Duodenal mucosa (tissue), 2 donors: ENCODE measurements around the gene TEX44.

ENCODE experiments used
- H3K27ac ChIP-seq: one replicate; pipeline ENCODE4 v1.7.0; 2013; ENCODE audit warnings: low read depth, low read length
- H3K27me3 ChIP-seq, 2 donors: one replicate each; pipeline ENCODE4 v1.7.0; 2013; ENCODE audit warnings: low read length in 2 of 2, control low read depth in 1 of 2; ENCODE audit not compliant: insufficient read depth in 2 of 2, control insufficient read depth in 1 of 2
- H3K36me3 ChIP-seq, 2 donors: one replicate each; pipeline ENCODE4 v1.7.0; 2013; ENCODE audit warnings: low read length in 2 of 2, control low read depth in 1 of 2; ENCODE audit not compliant: insufficient read depth in 2 of 2, control insufficient read depth in 1 of 2
- H3K4me1 ChIP-seq, 2 donors: one replicate each; pipeline ENCODE4 v1.7.0; 2013; ENCODE audit warnings: low read length in 2 of 2, control low read depth in 1 of 2; ENCODE audit not compliant: insufficient read depth in 2 of 2, control insufficient read depth in 1 of 2
- H3K4me3 ChIP-seq, 2 donors: one replicate each; pipeline ENCODE4 v1.7.0; 2013; ENCODE audit warnings: low read length in 2 of 2, low read depth in 1 of 2
- H3K9ac ChIP-seq, 2 donors: one replicate each; pipeline ENCODE4 v1.7.0; 2013; ENCODE audit warnings: low read length in 2 of 2, low read depth in 1 of 2
- H3K9me3 ChIP-seq, 2 donors: one replicate each; pipeline ENCODE4 v1.7.0; 2013; ENCODE audit warnings: low read length in 2 of 2, control low read depth in 1 of 2; ENCODE audit not compliant: control insufficient read depth in 1 of 2

Gene TEX44

DNA sequence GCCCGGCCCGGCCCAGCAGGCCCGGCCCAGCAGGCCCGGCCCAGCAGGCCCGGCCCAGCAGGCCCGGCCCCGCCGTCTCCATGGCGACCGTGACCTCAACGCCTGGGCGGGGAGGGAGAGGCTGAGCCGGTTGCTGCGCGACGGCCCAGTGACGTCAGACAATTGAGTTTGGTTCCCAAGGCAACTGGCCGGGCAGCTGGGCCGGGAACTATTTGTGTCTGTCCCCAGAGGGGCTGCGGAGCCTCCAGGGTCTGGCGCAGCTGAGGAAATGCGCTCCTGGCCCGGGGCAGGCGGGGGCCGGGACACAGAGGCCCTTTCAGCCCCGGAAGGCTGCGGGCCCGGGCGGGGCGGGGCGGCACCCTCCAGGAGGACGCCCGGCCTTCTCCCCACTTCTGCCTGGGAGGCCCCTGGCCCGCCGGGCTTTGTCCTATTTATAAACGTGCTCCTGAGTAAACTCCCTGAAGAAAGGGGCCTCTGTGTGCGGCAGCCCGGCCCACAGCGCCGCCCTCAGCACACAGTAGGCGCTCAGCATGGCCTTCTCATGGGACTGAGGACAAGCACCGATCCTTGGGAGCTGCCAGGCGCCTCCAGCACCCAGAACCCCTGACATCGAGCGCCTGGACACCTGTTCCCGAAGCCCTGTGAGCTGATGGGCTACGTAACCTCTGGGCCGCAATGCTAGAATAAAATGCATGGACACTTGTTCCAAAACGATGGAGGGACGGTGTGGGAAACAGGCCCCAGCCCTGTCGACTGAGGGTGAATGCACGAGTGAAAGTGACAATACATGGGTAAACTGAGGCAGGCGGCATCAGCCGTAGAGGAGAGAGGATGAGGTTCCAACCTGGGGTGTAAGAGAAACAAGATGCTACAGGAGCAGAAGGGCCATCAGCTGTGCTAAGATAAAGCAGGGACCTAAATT, 12.3 kb downstream of the TEX44 start:
- Histone ChIP-seq H3K4me3 (peak overlapping the region; percentile 23 to 57), H3K27ac (peak overlapping the region; percentile 96), H3K36me3 (no peaks in the 10 kb centered on the region), H3K9ac (peak overlapping the region; percentile 60 to 94), H3K9me3 (no peaks in the 10 kb centered on the region), H3K27me3 (no peaks in the 10 kb centered on the region), H3K4me1 (peaks cover 12 to 26% of the 10 kb centered on the region in 2 donors)

DNA sequence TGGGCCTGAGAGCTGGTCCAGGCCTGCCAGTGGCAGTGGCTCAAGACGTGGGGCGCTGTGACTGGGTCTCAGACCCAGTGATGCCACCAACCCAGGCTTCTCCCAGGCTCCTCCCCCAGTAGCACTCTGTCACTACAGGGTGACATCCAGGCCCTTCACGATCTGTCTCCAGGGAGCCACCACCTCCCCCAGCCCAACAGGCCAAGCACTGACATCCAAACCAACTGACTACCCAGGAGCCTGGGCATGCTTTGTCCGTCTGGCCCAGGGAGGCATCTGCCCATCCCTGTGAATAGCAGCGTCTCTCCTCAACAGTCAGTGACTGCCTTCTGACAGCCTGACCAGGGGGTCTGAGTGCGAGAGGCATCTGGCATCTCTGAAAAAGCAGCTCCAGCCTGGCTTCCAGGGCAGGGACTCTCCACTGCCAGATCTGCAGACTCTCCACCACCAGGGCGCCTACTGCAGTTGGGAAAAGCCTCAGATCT, 13.0 kb downstream of the TEX44 start:
- H3K9me3 ChIP-seq: no peaks in the 10 kb centered on the region
- no peaks in the 10 kb centered on the region for H3K27me3 ChIP-seq
- peaks cover 12 to 26% of the 10 kb centered on the region in 2 donors for H3K4me1 ChIP-seq
- H3K27ac ChIP-seq: peak overlapping the region; percentile 96
- no peaks in the 10 kb centered on the region for H3K36me3 ChIP-seq
- H3K9ac ChIP-seq: peak overlapping the region; percentile 60 to 94
- peak overlapping the region in 1 of 2 donors; percentile 57 for H3K4me3 ChIP-seq

DNA sequence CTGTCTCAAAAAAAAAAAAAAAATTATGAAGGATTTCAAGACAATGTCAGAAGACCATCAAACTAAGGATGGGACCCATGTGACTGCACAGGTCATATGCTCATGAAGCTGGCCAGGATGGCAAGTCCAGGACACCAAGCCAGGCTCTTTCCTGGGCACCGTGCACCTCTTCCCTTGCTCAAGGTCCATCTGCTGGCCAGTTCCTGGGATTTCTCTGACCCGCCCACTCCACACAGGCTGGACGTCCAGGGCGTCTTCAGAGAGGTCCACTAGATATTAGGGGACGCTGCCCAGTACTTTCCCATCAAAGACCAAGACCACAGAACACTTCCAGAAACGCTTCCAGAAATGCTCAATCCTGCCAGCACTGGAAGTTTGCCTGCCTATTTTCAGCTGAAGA, 14.3 kb downstream of the TEX44 start:
- Histone ChIP-seq H3K36me3 (no peaks in the 10 kb centered on the region), H3K9ac (no peak overlapping the region), H3K27ac (no peak overlapping the region), H3K27me3 (no peaks in the 10 kb centered on the region), H3K4me3 (no peak overlapping the region), H3K4me1 (peaks cover 18 to 29% of the 10 kb centered on the region in 2 donors), H3K9me3 (no peaks in the 10 kb centered on the region)

DNA sequence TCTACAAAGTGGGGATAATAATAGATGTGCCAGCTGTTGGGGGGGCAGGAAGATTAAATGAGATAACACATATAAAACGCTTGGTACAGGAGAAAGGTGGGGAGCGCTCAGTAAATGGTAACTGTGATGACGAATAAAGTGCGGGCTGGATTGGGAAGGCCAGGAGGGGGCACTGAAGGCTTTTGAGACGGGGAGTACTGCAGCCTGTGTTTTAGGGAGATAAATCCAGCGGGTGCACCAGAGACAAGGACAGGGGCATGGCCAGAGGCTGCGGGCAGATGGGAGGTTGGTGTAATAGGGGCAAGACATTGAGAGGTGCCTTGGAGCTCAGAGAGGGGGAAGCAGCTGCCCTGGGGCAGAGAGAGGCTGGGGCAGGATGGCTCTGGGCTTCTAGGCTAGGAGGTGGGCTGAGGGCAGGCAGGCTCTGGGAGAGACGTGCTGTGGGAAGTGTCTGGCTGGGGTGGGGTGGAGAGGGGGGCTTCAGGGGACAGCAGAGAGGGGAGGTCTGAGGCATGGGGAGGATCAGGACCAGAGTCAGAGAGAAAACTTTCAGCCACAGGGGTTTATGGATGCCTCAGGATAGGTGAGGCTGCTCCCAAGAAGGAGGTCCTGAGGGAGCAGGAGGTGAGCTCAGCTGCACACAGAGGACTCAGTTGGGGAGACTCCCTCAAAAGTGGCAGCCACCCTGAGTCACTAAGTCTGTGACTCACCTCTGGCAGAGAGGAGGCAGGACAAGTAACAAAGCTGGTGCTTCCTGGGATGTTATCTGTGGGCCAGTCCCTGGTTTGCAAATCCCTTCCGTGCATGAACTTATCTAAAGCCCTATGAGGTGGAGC, 18.8 kb downstream of the TEX44 start:
- H3K4me1 ChIP-seq: peaks cover 31 to 38% of the 10 kb centered on the region in 2 donors
- H3K9me3 ChIP-seq: no peaks in the 10 kb centered on the region
- H3K9ac ChIP-seq: peak overlapping the region; percentile 25 to 70

DNA sequence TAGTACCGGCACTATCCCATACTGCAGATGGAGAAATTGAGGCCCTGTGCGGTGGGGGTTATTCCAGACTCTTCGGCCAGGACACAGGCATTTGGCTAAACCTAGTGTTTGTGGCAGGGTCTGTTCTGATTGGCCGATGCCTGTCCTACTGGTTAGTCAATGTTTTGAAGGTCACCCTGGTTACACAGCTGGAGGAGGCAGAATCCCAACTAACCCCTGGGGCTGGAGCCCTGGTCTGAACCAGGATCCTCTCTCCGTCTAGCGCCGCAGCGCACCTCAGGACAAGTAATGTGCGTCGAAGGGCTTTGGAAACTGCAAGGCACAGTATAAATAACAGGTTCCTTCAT, 19.4 kb downstream of the TEX44 start:
- Histone ChIP-seq H3K4me3 (no peak overlapping the region), H3K9me3 (no peaks in the 10 kb centered on the region), H3K27me3 (no peaks in the 10 kb centered on the region), H3K27ac (peak overlapping the region; percentile 96), H3K36me3 (no peaks in the 10 kb centered on the region), H3K9ac (peak overlapping the region; percentile 25 to 70), H3K4me1 (peaks cover 31 to 41% of the 10 kb centered on the region in 2 donors)

More for the DNA sequence above, 18.8 kb downstream of the TEX44 start:
- H3K27ac ChIP-seq: peak overlapping the region; percentile 96
- no peaks in the 10 kb centered on the region for H3K36me3 ChIP-seq
- no peak overlapping the region for H3K4me3 ChIP-seq
- H3K27me3 ChIP-seq: no peaks in the 10 kb centered on the region

DNA sequence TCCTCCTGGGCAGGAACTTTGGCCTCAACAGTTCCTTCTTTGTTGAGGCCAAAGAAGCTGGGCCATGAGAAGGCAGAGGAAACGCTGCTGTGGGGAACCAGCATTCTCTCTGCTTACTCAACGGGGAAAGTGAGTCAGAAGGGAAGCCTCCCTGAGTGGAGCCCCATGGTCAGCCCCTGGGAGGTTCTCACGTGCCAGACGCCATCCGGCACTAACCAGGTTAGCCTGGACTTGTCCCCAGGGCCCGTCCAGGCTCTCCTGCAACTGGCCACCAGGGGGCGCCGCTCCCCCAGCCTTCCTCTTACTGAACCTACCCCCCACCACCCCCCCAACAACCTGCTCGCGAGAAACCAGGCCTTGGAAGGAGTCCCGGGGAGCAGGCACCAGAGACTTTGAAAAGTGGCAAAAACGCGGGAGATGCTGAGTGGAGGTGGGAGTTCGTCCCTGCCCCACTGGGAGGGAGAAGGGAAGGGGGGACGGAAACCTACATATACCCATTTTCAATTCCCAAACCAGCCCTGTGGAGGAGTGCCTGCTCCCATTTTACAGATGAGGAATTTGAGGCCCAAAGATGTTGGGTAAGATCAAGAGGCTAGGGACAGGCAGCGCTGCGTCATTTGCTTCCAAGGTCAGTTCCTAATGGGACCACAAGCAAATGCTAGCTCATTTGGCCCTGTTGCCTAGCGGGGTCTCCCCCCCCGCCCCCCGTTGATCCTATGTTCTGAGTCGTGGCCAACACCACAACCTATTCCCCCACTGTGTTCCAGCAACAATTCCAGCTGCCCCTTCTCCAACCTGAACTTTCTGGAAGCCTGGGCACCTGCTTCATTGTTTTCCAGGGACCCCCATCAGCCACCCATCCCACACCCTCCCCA, 20.0 kb downstream of the TEX44 start:
- H3K36me3 ChIP-seq: no peaks in the 10 kb centered on the region
- H3K9ac ChIP-seq: peak overlapping the region; percentile 67 to 70
- H3K4me1 ChIP-seq: peaks cover 31 to 41% of the 10 kb centered on the region in 2 donors
- H3K9me3 ChIP-seq: no peaks in the 10 kb centered on the region
- H3K27ac ChIP-seq: peak overlapping the region; percentile 96
- no peaks in the 10 kb centered on the region for H3K27me3 ChIP-seq
- peak overlapping the region; percentile 27 to 30 for H3K4me3 ChIP-seq

DNA sequence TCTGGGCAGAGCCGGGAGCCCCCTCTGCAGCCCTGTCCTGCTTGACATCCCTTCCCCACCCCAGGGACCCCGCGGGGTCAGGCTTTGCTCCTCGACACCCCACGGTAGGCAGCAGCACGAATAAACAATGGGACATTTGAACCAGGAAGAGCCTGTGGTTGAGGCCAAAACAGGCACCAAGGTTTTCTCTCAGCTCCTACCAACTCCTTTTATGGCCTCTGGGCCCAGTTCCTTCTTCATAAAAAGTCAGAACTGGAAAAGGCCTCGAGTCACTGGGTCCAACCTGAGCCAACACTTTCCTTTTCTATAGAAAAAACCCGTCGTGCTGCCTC, 20.6 kb downstream of the TEX44 start:
- Histone ChIP-seq H3K4me3 (peak overlapping the region; percentile 53 to 62), H3K9me3 (no peaks in the 10 kb centered on the region), H3K27ac (peak overlapping the region; percentile 96), H3K4me1 (peaks cover 31 to 41% of the 10 kb centered on the region in 2 donors), H3K9ac (peak overlapping the region; percentile 67 to 70), H3K36me3 (no peaks in the 10 kb centered on the region), H3K27me3 (no peaks in the 10 kb centered on the region)

DNA sequence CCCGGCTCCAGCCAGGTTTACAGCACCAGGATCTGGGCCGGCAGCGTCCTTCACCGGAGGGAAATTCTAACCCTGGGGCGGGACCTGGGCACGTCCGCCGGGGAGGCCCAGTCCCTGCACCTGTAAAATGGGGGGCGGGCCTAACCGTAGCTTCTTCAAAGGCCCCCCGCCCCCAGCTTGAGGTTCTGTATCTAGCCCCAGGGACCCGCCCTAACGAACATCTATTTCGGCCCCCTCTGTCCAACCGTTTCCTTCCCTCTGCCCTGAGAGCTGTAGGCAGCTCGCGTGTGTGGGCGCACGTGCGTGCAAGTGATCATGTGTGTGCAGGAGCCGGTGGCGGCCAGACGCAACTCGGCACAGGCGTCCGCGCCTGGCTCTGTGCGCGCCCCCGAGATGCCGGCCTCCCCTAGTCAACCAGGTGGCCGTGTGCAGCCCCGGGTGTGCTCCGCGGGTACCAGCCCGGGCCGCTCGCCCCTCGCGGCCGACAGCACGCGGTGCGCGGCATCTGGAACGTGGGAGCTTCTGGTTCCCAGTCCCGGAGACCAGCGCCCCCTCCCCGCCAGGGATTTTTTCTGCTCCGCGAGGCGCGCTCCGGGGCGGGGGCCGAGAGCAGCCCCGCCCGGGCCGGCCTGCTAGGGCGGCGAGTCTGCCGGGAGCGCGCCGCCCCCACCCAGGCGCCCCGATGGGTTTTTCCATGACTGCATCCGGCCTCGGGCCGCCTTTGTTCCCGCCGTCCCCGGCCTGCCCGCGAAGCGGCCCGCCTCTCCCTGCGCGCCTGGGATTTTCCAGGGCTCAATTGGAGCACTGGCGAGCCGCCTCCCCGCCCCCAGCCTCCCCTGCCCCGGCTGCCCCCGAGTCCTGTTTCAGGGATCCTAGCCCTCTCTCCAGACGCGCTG, 21.2 kb downstream of the TEX44 start:
- Histone ChIP-seq H3K27ac (peak overlapping the region; percentile 96), H3K4me1 (peaks cover 31 to 41% of the 10 kb centered on the region in 2 donors), H3K9ac (peak overlapping the region; percentile 70 to 72), H3K4me3 (peak overlapping the region; percentile 53 to 62), H3K9me3 (no peaks in the 10 kb centered on the region), H3K36me3 (no peaks in the 10 kb centered on the region), H3K27me3 (no peaks in the 10 kb centered on the region)

DNA sequence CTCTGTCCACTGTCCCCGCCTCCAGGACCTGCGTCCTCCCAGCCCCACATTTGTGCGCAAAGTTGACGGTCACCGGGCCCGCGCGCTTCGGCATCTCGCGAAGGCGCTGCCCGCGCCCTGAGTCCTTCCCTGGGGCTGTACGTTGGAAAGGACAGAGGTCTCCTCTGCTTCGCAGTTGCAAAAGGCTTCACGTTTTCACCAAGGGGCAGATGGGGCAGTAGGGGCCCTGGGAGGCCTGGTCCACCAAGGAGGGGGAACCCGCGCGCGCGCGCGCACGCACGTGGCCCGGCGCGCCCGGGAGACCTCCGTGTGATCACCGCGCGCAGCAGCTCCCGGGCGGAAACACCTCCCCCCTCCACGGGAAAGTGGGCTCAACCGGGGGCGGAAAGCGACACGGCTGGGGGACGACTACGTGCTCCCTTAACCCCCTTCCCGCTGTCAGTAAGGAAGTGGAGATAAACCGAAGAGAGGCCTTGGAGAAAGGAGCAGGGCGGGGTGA, 21.9 kb downstream of the TEX44 start:
- Histone ChIP-seq H3K9ac (peak overlapping the region; percentile 67 to 72), H3K9me3 (no peaks in the 10 kb centered on the region)

More for the DNA sequence above, 21.9 kb downstream of the TEX44 start:
- Histone ChIP-seq H3K4me3 (peak overlapping the region; percentile 52 to 62), H3K4me1 (peaks cover 31 to 41% of the 10 kb centered on the region in 2 donors), H3K36me3 (no peaks in the 10 kb centered on the region), H3K27me3 (no peaks in the 10 kb centered on the region), H3K27ac (peak overlapping the region; percentile 96)
